ENCODE measurements around the gene RHOD. TPM values are rescaled to one million over a fixed set of nuclear protein-coding genes. Genes with fewer than 3 reads are reported as not detected.

RHOD gene
- total and polyA plus RNA-seq, 2 of the 8 experiments (the other 6 are each of a cell fraction or from before 2014, with no cell fraction given): 12.1 to 17.6 TPM

GRCh38 chr11:67030976-67031375 is 25.7 kb upstream of the RHOD start:
- ChIA-PET CTCF (ENCODE audit: partially characterized antibody) (interaction anchor here (0.7 to 0.8 kb wide), 2 partner anchors 22 to 232 kb away, joined by 3 to 4 read pairs; no protein-coding TSS in a partner anchor), POLR2A (ENCODE audit: partially characterized antibody) (interaction anchor here (0.6 kb wide), 1 partner anchor 425 kb away, joined by 3 read pairs; no protein-coding TSS in a partner anchor)
- Histone ChIP-seq H2BK120ac (replicated peaks; ENCODE audit: low read depth, low read length) (no peak overlapping the region), H2BK12ac (ENCODE audit: low read depth, low read length) (no peak overlapping the region; the same call in 1 of the 2 replicates), H2BK20ac (ENCODE audit: low read length) (no peak overlapping the region), H3K79me2 (ENCODE audit: control insufficient read depth in 1 of 2, insufficient read depth in 2 of 2, low read length in 2 of 2) (no peaks in the 10 kb centered on the region), H3K79me1 (ENCODE audit: low read depth, low read length) (no peaks in the 10 kb centered on the region; the same call in 1 of the 2 replicates), H3K4me2 (ENCODE audit: insufficient read depth in 1 of 2, low read depth in 2 of 2, low read length in 2 of 2) (no peak overlapping the region), H3K27ac (ENCODE audit: low read depth, low read length) (no peak overlapping the region), H3K56ac (replicated peaks; ENCODE audit: insufficient read length, low read depth, low read length) (no peak overlapping the region), H2AK5ac (ENCODE audit: low read depth, low read length) (no peak overlapping the region), H2BK15ac (ENCODE audit: low read length) (no peak overlapping the region), H2BK5ac (ENCODE audit: low read depth, low read length) (no peak overlapping the region), H4K8ac (ENCODE audit: extremely low read depth, insufficient read depth, low read length) (no peak overlapping the region), H3K23ac (ENCODE audit: insufficient read length) (no peak overlapping the region), H4K5ac (ENCODE audit: insufficient read length, low read depth, low read length) (no peak overlapping the region), H3K4ac (replicated peaks; ENCODE audit: insufficient read length, low read depth, low read length) (no peak overlapping the region), H3K9ac (replicated peaks in 1 of 4; ENCODE audit: extremely low read depth in 1 of 4, low read depth in 3 of 4, low read length in 3 of 4) (no peak overlapping the region), H4K91ac (replicated peaks; ENCODE audit: insufficient read length, low read length) (no peak overlapping the region), H2AFZ (ENCODE audit: low read length) (no peak overlapping the region), H4K20me1 (replicated peaks in 1 of 2; ENCODE audit: control insufficient read depth in 1 of 2, insufficient read depth in 2 of 2, low read length in 2 of 2) (peaks cover 0 to 3% of the 10 kb centered on the region in 2 experiments), H3K36me3 (ENCODE audit: control insufficient read depth in 2 of 4, insufficient read depth in 4 of 4, low read length in 3 of 4) (no peaks in the 10 kb centered on the region), H3K9me3 (ENCODE audit: insufficient read depth in 2 of 2, low read depth in 1 of 2, low read length in 1 of 2) (no peaks in the 10 kb centered on the region), H3K4me3 (ENCODE audit: extremely low read depth in 1 of 4, insufficient read depth in 2 of 4, low read depth in 3 of 4, low read length in 4 of 4) (no peak overlapping the region), H3K18ac (ENCODE audit: extremely low read depth, low read length) (no peak overlapping the region), H3K4me1 (replicated peaks in 1 of 4; ENCODE audit: control insufficient read depth in 3 of 4, insufficient read depth in 4 of 4, low read length in 3 of 4) (peaks cover 0 to 8% (median 0%) of the 10 kb centered on the region in 4 experiments; a peak in 3 of 7 replicates), H3K27me3 (replicated peaks in 1 of 4; ENCODE audit: control insufficient read depth in 3 of 4, extremely low read depth in 1 of 4, insufficient read depth in 3 of 4, low read length in 3 of 4) (no peaks in the 10 kb centered on the region; a peak in 1 of 7 replicates), H3K14ac (ENCODE audit: insufficient read length) (no peak overlapping the region), H3K23me2 (ENCODE audit: low read depth, low read length) (no peaks in the 10 kb centered on the region)
- FAIRE-seq: no peak
- DNase-seq (ENCODE audit: low read depth in 1 of 2, low spot score in 2 of 2): no peak
- no peak for TF ChIP-seq TBP (IDR thresholded peaks at IDR 0.05; ENCODE audit: low read depth, low read length)
- TF ChIP-seq BRCA1 (IDR thresholded peaks at IDR 0.05; ENCODE audit: low read depth, low read length): no peak
- TF ChIP-seq JUN (IDR thresholded peaks at IDR 0.05; ENCODE audit: low read depth, low read length): no peak
- 86% methylated on average over 7 of the region's 9 CpGs; no CpG with 5 or more reads in 1 of the 2 experiments for WGBS, 2 experiments (ENCODE audit: extremely low coverage in 1 of 2, insufficient coverage in 1 of 2, insufficient read length in 1 of 2, insufficient replicate concordance in 2 of 2, low coverage in 1 of 2, low lambda C conversion rate in 2 of 2, missing lambda C conversion rate in 1 of 2)

All from H1 (cell line).